Right renal pelvis (tissue), 4 donors: ENCODE measurements around the gene FGA. TPM values are rescaled to one million over a fixed set of nuclear protein-coding genes. Genes with fewer than 3 reads are reported as not detected.

Source experiments
- DNase-seq, 4 donors: peaks; one replicate each; pipeline ENCODE4 v3.0.0-alpha.2; 2013; ENCODE audit warnings: low read depth in 4 of 4, low spot score in 3 of 4, missing footprints in 1 of 4
- polyA plus RNA-seq, 4 donors: library from polyadenylated mRNA; unstranded; fragments of 120-200 nt; gene quantifications; one replicate each; pipeline ENCODE4 v1.2.1, GENCODE V29; 2013; ENCODE audit not compliant: insufficient read length in 4 of 4

The FGA gene
- polyA plus RNA-seq, 4 donors, result 0.06 to 1.7 (median 0.39) TPM

DNA sequence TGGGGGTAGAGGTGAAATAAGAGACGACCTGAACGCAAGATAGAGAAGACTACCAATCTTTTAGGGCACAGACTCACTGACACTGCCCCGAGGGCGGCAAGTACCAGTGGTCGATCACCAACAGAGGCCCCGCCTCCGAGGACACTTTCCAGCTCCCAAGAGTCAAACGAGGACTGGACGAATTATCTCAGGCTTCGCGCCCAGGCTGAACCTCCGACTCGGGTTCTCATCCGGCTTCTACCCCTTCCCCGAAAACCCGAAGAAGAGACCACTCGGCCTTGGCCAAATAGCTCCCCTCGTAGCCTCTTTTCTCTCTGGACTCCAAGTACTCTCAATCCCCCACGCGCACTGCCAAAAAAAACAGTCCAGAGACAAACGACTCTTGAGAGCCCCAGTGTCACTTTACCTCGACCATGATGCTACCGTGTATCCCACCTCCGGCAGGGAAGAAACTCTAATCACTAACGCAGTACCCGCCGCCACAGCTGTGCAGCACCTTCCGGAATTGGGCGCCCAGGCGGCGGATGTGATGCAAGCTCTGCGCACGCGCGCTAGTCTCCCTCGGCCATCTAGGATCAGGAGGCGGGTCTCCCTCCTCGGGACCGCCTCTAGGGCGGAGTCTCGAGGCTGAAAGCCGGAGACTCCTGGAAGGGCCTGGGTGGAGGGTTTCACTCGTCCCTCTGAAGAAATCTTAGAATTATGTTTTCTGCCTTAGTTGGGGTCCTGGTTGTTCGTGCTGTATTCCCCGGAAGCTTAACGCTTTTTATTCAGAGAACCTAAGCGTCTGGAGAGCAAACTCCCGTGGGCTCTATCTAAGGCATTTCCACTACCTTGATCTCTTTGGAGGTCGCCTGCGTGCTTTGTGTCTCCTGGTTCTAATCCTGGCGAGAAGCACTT, 40.4 kb downstream of the FGA start, which contains the start of gene PLRG1:
Gene PLRG1, minus strand, starts transcription at position 507 of the 897 bp plus-strand sequence. Its CDS starts 92 bp downstream, at position 415.
- DNase-seq, result peak; percentile 94 to 98 (median 96)

GRCh38 chr4:154545689-154546088, 44.9 kb downstream of the FGA start:
- no peak for DNase-seq

GRCh38 chr4:154542271-154542879, 48.2 kb downstream of the FGA start:
- no peak for DNase-seq

Other genes starting within 250 kb of the FGA start
- 1 to 10 TPM; 4.8 to 8.1 (median 5.7) TPM for gene DCHS2, start 98.9 kb downstream of the FGA start, polyA plus RNA-seq
- gene PLRG1, start 40.3 kb downstream of the FGA start, polyA plus RNA-seq, result 100 to 1,000 TPM; 106 to 120 (median 117) TPM
- 100 to 1,000 TPM in 2 of 4 donors, 1 to 10 TPM in 2; 5.0 to 142 (median 74.5) TPM for gene FGB, start 27.7 kb downstream of the FGA start, polyA plus RNA-seq
- 1 to 10 TPM in 1 of 4 donors, not detected in 3; 1.1 TPM for gene FGG, start 21.9 kb upstream of the FGA start, polyA plus RNA-seq
- gene LRAT, start 153.3 kb upstream of the FGA start, polyA plus RNA-seq, result 1 to 10 TPM in 2 of 4 donors, under 1 TPM in 2; 0.68 to 1.8 (median 0.90) TPM
- under 1 TPM; 0.03 to 0.06 (median 0.05) TPM for gene RBM46, start 190.5 kb upstream of the FGA start, polyA plus RNA-seq